Left ventricle myocardium inferior (tissue), 1 donor: Measurements from ENCODE around the gene SEMA4G. TPM values are rescaled to one million over a fixed set of nuclear protein-coding genes. Genes with fewer than 3 reads are reported as not detected.

Source experiments
- DNase-seq: peaks from one replicate; pipeline ENCODE4 v3.0.0-alpha.2; 2020
- H3K27ac ChIP-seq: fragments of 200-600 bp; replicated peaks from 2 replicates; pipeline ENCODE4 v1.8.0; 2021
- H3K27me3 ChIP-seq: fragments of 200-600 bp; 2 replicates; pipeline ENCODE4 v1.8.0; 2021; ENCODE audit warnings: low read depth
- H3K36me3 ChIP-seq: fragments of 200-600 bp; 2 replicates; pipeline ENCODE4 v1.8.0; 2021
- H3K4me1 ChIP-seq: fragments of 200-600 bp; 2 replicates; pipeline ENCODE4 v1.8.0; 2021
- H3K4me3 ChIP-seq: fragments of 200-600 bp; 2 replicates; pipeline ENCODE4 v1.8.0; 2021; ENCODE audit warnings: mild to moderate bottlenecking, moderate library complexity
- H3K9me3 ChIP-seq: fragments of 200-600 bp; replicated peaks from 2 replicates; pipeline ENCODE4 v1.8.0; 2021
- intact Hi-C: fragments of 100-400 bp; cut with micrococcal nuclease; formaldehyde crosslinking; loops from one replicate; pipeline ENCODE4 v1.11.0; 2022
- long read RNA-seq: library from polyadenylated mRNA; unstranded; transcript quantifications from one replicate; pipeline ENCODE4 v2.0.0, GENCODE V29; 2021
- total RNA-seq: library from RNA; stranded (reverse); fragmentation: NEBNext Ultra II Directional; extraction: Animal tissue kit (Norgen Biotek cat#: 25700); gene quantifications from one replicate; pipeline ENCODE4 v1.2.1, GENCODE V29; 2021
- TF ChIP-seq, protein P1 (sequence below): fragments of 200-600 bp; IDR thresholded peaks from 2 replicates; pipeline ENCODE4 v1.8.0; 2021; ENCODE audit warnings: antibody characterized with exemption, mild to moderate bottlenecking, borderline replicate concordance
- donor health status: DM: no; HTN: yes; CAD: no; lungs with severe emphysema.

Gene SEMA4G, protein sequence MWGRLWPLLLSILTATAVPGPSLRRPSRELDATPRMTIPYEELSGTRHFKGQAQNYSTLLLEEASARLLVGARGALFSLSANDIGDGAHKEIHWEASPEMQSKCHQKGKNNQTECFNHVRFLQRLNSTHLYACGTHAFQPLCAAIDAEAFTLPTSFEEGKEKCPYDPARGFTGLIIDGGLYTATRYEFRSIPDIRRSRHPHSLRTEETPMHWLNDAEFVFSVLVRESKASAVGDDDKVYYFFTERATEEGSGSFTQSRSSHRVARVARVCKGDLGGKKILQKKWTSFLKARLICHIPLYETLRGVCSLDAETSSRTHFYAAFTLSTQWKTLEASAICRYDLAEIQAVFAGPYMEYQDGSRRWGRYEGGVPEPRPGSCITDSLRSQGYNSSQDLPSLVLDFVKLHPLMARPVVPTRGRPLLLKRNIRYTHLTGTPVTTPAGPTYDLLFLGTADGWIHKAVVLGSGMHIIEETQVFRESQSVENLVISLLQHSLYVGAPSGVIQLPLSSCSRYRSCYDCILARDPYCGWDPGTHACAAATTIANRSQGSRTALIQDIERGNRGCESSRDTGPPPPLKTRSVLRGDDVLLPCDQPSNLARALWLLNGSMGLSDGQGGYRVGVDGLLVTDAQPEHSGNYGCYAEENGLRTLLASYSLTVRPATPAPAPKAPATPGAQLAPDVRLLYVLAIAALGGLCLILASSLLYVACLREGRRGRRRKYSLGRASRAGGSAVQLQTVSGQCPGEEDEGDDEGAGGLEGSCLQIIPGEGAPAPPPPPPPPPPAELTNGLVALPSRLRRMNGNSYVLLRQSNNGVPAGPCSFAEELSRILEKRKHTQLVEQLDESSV
- 0.52 TPM for total RNA-seq
- long read RNA-seq: 0 reads

DNA sequence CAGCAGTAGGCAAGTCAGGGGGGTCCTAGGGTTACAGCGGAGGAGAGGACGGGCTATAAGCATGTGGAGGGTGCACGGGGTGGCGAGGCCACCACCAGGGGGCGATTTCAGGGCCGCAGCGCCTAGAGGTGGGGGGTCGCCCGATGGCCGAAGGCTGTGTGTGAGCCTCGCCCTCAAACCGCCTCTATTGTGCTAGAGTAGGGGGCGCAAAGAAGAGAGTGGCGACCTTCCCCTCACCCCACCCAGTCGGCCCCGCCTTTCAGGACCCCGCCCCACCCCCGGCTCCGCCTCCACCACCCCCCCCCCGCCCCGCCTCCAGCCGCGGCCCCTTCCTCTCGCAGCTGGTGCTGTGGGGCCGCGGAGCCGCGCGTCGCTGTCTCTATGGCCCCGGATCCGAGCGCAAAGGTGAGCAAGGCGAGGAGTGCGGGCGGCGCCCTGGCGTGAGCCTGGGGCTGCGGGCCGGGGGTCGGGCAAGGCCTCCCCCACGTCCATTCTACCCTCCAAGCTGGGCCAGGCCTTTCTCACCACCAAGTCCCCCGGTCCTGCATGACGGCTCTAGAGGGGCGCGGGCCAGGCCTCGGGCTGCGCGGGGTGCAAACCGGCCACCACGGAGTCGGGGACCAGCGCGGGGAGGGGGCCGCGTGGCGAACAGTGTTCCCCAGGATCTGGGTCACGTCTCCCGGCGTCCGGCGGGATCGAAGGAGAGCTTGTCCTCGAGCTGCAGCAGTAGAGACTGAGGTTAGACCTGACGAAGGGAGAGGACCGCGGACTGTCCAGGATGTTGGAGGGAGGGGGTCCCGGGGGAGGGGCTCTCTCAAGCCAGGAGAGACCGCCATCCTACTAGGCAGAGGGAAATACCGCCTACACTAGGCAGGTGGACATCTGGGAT lies at the start of gene SEMA4G:
Gene SEMA4G (plus strand): TSS at position 318 of the 889 bp plus-strand sequence. CDS start 3,409 bp downstream, outside the sequence.
- H3K4me1 ChIP-seq: peaks cover 17% of the 10 kb centered on the region
- H3K9me3 ChIP-seq: no peaks in the 10 kb centered on the region
- TF ChIP-seq, protein P1, sequence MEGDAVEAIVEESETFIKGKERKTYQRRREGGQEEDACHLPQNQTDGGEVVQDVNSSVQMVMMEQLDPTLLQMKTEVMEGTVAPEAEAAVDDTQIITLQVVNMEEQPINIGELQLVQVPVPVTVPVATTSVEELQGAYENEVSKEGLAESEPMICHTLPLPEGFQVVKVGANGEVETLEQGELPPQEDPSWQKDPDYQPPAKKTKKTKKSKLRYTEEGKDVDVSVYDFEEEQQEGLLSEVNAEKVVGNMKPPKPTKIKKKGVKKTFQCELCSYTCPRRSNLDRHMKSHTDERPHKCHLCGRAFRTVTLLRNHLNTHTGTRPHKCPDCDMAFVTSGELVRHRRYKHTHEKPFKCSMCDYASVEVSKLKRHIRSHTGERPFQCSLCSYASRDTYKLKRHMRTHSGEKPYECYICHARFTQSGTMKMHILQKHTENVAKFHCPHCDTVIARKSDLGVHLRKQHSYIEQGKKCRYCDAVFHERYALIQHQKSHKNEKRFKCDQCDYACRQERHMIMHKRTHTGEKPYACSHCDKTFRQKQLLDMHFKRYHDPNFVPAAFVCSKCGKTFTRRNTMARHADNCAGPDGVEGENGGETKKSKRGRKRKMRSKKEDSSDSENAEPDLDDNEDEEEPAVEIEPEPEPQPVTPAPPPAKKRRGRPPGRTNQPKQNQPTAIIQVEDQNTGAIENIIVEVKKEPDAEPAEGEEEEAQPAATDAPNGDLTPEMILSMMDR: peak; percentile 78
- H3K4me3 ChIP-seq: peak within 1 kb of the TSS; percentile 76
- H3K27ac ChIP-seq: no peak within 1 kb of the TSS
- intact Hi-C loops: no loop called here
- H3K27me3 ChIP-seq: no peaks in the 10 kb centered on the region
- DNase-seq: peak; percentile 31
- peaks cover 20% of the 10 kb centered on the region for H3K36me3 ChIP-seq

DNA sequence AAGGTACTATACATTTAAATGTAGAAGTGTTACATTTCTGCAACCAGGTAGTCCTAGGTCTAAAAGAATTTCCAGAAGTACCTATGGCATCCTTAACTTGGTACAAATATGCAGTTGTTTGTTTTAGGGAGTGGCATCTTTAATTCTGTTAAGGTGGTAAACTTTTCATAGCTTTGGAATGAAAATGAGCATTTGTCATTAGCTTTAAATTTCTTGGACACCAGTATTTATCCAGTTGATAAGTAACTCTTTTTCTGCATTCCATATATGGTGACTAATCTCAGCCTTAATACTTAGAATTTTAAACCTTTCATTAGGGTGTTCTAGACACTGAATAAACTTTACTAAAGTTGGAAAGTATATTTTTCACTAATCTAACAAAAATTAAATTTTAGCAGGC lies 45.7 kb upstream of the SEMA4G start:
- TF ChIP-seq, protein P1: no peak
- intact Hi-C loops: no loop called here
- DNase-seq: no peak
- Histone ChIP-seq H3K9me3 (no peaks in the 10 kb centered on the region), H3K36me3 (peaks cover 90% of the 10 kb centered on the region), H3K4me1 (peaks cover 27% of the 10 kb centered on the region), H3K4me3 (no peak overlapping the region), H3K27ac (no peak overlapping the region), H3K27me3 (no peaks in the 10 kb centered on the region)

GRCh38 chr10:100927266-100927665 lies 42.0 kb upstream of the SEMA4G start:
- peaks cover 53% of the 10 kb centered on the region for H3K4me1 ChIP-seq
- intact Hi-C loops: no loop called here
- no peak overlapping the region for H3K27ac ChIP-seq

GRCh38 chr10:100928039-100928438 lies 41.3 kb upstream of the SEMA4G start:
- TF ChIP-seq, protein P1: no peak
- Histone ChIP-seq H3K4me3 (peak overlapping the region; percentile 5), H3K27ac (peak overlapping the region; percentile 39), H3K9me3 (no peaks in the 10 kb centered on the region), H3K4me1 (peaks cover 53% of the 10 kb centered on the region), H3K27me3 (no peaks in the 10 kb centered on the region), H3K36me3 (peaks cover 88% of the 10 kb centered on the region)
- DNase-seq: no peak
- intact Hi-C loops: no loop called here

More at GRCh38 chr10:100927266-100927665, 42.0 kb upstream of the SEMA4G start:
- no peaks in the 10 kb centered on the region for H3K9me3 ChIP-seq
- peaks cover 88% of the 10 kb centered on the region for H3K36me3 ChIP-seq
- no peak for DNase-seq
- no peak overlapping the region for H3K4me3 ChIP-seq
- TF ChIP-seq, protein P1: no peak
- H3K27me3 ChIP-seq: no peaks in the 10 kb centered on the region

DNA sequence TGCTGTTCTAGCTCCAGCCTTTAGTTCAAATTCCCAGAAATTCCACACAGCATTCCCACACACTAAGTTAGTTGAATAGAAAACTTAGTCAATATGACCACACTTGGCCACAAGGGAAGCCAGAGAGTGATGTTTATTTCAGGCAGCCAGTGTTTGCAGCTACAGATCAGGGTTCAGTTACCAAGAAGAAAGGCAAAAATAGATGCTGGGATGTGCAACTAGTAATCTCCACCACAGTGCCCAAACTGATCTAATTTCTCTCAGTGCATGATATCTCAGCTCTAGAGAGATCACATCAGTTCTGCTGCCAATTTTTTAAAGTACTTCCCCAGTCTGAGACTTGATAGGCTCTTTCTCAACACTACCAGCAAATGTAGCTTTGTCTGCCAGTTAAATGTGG lies 38.9 kb upstream of the SEMA4G start:
- no peak for DNase-seq
- intact Hi-C loops: no loop called here
- H3K27me3 ChIP-seq: no peaks in the 10 kb centered on the region
- peaks cover 88% of the 10 kb centered on the region for H3K36me3 ChIP-seq
- peak overlapping the region; percentile 7 for H3K27ac ChIP-seq
- peaks cover 44% of the 10 kb centered on the region for H3K4me1 ChIP-seq
- TF ChIP-seq, protein P1: no peak
- H3K9me3 ChIP-seq: no peaks in the 10 kb centered on the region
- no peak overlapping the region for H3K4me3 ChIP-seq
